HT-29 (cell line): ENCODE measurements around the gene ZBTB8A. TPM values are rescaled to one million over a fixed set of nuclear protein-coding genes. Genes with fewer than 3 reads are reported as not detected.
"Not testable (repeated sequence)": the region's sequence is repeated elsewhere in the genome, so short reads cannot be mapped to it uniquely, and the experiment has no call there.

ENCODE experiments used
- DNase-seq: peaks from one replicate; pipeline ENCODE4 v3.0.0-alpha.2; 2015; ENCODE audit warnings: low spot score
- total RNA-seq: library from RNA; depleted of rRNA; stranded (reverse); fragments of >200 nt; shearing (Covaris generic); gene quantifications from 2 replicates; pipeline ENCODE4 v1.2.3, GENCODE V29; 2014

ZBTB8A gene
- total RNA-seq, 1 experiment from 2014 or later: 0.84 TPM

GRCh38 chr1:32619701-32620485 lies 80.7 kb downstream of the ZBTB8A start:
- peak; percentile 25 for DNase-seq

- DNase-seq: no peak
Observed at GRCh38 chr1:32622205-32622604, 83.0 kb downstream of the ZBTB8A start.

DNA sequence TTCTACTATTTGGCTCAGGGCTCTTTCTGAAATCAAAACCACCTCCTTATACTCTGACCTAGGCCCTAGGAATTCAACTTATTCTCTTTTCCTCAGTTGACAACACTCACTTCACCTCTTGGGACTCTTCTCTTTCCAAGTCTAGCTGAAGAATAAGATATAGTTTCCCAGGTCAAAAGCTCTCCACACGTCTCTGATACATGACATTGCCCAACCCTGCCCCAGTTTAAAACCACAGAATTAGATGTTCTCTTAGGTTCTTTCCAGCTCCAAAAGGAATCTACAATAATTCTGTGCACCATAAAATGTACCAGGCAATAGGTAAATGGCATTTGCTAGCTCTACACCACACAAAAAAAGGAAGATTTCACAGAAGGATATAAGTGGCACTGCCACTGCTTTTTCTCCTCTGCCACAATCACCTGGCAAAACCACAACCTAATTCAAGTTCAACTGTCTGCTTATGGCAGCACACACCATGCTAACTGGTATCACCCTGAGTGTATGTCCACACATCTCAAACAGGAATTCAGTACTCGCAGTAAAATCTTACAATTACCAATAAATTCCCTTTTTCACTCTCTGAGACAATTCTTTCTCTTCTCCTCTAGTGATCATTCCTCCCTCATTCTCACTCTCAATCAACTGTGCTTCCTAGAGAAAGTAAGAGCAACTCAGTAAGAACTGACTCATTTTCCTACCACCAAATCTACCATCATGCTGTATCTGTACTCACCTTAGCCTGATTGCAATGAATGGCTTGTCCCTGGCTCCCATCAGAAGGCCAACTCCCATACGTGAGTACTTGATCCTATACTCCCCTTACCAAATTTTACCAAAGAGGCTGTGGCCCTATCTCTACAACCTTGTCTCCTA lies 83.8 kb downstream of the ZBTB8A start:
- DNase-seq: no peak

DNA sequence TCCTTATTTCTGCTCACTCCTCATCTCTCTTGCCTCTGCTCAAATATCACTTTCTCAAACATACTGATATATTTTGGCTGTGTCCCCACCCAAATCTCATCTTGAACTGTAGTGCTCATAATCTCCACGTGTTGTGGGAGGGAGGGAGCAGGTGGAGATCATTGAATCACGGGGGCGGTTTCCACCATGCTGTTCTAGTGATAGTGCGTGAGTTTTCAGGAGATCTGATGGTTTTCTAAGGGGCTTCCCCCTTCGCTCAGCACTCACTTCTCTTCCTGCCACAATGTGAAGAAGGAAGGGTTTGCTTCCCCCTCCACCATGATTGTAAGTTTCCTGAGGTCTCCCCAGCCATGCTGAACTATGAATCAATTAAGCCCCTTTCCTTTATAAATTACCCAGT lies 84.5 kb downstream of the ZBTB8A start:
- DNase-seq: no peak

- no peak for DNase-seq
Observed at GRCh38 chr1:32626176-32626575, 86.9 kb downstream of the ZBTB8A start.

DNA sequence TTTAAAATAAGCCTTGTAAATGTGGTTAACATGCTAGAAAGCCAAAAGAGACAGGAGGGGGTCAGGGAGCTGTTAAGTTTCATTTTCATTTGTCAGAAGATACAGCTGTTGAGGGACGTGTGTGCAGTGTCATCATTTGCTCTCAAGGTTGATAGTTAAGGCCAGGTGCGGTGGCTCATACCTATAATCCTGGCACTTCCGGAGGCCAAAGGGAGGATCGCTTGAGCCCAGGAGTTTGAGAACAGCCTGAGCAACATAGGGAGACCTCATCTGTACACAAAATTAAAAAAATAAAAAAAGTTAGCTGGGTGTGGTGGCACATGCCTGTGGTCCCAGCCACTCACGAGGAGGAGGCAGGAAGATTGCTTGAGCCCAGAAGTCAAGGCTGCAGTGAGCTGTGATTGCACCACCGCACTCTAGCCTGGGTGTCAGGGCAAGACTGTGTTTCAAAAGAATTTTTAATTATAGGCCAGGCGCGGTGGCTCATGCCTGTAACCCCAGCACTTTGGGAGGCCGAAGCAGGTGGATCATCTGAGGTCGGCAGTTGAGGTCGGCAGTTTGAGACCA lies 88.5 kb downstream of the ZBTB8A start:
- no peak for DNase-seq

GRCh38 chr1:32630173-32630572 lies 90.9 kb downstream of the ZBTB8A start:
- not testable (repeated sequence) for DNase-seq

GRCh38 chr1:32632829-32633228 lies 93.6 kb downstream of the ZBTB8A start:
- no peak for DNase-seq

GRCh38 chr1:32635508-32636277 lies 96.5 kb downstream of the ZBTB8A start:
- DNase-seq: no peak

GRCh38 chr1:32636914-32637645 lies 97.9 kb downstream of the ZBTB8A start:
- no peak for DNase-seq

DNA sequence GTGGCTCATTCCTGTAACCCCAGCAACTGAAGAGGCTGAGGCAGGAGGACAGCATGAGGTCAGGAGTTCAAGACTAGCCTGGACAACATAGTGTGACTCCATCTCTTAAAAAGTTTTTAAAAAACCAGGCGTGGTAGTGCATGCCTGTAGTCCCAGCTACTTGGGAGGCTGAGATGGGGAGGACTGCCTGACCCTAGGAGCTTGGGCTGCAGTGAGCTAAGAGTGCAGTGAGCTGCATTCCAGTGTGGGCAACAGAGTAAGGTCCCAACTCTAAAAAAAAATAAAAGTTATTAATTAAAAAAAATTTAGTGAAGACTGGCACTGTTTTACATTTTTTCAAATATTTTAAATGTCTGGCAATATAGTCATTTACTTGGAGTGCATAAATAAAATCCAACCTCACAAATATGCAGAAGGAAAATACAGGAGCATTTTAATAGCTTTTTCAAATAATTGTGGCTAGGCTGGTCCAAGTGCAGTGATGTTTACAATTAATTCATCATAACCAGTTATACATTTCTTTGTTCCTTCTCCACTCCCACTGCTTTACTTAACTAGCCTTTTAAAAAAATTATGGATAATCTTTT lies 100.4 kb downstream of the ZBTB8A start:
- no peak for DNase-seq

- DNase-seq: not testable (repeated sequence)
Observed at GRCh38 chr1:32642292-32642827, 103.1 kb downstream of the ZBTB8A start.

- DNase-seq: no peak
Observed at GRCh38 chr1:32644426-32644825, 105.2 kb downstream of the ZBTB8A start.

GRCh38 chr1:32647308-32648134 lies 108.3 kb downstream of the ZBTB8A start:
- no peak for DNase-seq

DNA sequence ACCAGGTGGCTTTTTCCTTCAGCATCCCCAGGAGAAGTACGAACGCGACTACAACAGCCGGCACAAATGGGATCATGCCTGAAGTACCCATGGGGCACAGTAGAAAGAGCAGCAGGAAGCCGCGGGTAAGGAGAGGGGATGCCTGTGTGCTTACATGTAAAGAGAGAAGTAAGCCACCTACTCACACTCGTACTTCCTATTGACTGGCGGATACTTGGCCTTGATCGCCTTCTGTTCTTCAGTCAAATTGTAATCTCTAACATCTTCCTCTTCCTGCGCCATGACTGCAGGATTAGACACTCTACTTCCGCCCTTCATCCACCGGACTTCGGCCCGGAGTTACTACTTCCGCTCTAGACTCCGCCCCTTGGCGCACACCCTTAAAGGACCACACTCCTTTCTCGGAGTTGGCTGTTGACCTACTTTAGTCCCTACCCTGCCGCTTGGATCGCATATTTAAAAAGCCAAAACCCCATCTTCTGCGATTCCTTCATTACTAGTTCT lies 111.1 kb downstream of the ZBTB8A start, which contains the start of gene ZBTB8OS:
Gene ZBTB8OS (minus strand): TSS at position 303 of the 504 bp plus-strand sequence. CDS start 21 bp downstream, at position 282.
- DNase-seq: peak; percentile 96

DNA sequence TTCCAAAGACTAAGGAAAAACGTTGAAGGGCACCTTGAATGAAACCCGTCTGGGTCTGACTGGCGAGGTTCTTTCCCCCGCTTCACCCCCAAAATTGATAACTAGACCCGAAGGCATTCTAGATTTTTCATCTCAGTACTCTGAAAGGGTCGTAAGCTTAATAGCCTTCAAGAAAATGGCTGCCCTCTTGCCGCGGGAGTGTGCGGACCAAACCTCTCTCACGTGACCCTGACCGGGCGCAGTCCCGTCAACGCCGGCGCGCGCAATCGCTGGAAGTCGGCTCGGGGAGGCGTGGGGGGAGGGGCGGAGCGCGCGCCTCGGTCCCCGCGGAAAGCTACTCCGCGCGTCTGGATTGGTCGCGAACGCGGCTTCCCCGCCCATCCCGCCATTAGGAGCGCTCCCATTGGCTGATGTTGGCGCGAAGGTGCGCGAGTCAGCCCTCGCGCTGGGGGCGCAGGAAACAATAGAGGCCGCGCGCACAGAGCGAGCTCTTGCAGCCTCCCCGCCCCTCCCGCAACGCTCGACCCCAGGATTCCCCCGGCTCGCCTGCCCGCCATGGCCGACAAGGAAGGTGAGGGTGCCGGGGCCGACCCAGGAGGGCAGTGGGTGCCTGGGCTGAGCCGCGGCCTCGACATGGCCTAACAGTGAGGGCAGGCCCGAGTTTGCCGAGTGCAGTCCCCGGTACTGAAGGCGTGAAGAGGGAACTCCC lies 111.7 kb downstream of the ZBTB8A start, which contains the start of gene RBBP4:
Gene RBBP4 (plus strand): TSS at position 457 of the 709 bp plus-strand sequence. CDS start 99 bp downstream, at position 556.
- peak; percentile 97 for DNase-seq

DNA sequence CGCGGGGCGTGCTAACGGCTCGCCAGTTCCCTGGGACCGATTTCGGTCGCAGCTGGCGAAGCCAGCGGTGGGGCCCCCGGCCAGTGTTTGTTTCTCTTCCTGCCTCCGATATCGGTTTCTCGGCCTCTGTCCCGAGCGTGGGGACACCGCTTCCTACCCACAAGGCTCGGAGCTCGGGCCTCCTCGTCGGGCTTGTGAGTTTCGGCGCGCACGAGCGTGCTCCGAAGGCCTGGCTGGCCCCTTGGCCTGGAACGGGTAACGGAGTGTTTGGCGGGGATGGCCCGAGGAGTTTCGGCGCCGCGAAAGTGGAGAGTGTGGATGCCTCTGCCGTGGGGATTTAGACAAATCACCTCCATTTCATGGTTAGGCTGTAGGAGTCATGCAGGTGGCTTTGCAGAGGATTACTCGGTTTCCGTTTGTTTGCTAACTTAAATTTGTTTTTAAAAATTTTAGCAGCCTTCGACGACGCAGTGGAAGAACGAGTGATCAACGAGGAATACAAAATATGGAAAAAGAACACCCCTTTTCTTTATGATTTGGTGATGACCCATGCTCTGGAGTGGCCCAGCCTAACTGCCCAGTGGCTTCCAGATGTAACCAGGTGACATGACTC lies 112.3 kb downstream of the ZBTB8A start:
- DNase-seq: no peak
